Measurements from ENCODE around the gene NR2C2AP.

The NR2C2AP gene

GRCh38 chr19:19230999-19231398 lies 27.8 kb upstream of the NR2C2AP start:
- H2BK5ac ChIP-seq (ENCODE audit: low read depth, low read length, poor library complexity), result no peak overlapping the region
- no peak overlapping the region for H3K4me3 ChIP-seq (ENCODE audit: low read depth, low read length)
- H3K27ac ChIP-seq (ENCODE audit: low read depth, low read length), result no peak overlapping the region
- no peaks in the 10 kb centered on the region for H3K27me3 ChIP-seq (ENCODE audit: insufficient read depth, low read length)
- H3K9me3 ChIP-seq (ENCODE audit: insufficient read depth, low read depth, low read length), result peaks cover 18% of the 10 kb centered on the region
- H3K36me3 ChIP-seq (ENCODE audit: control insufficient read depth in 1 of 2, insufficient read depth in 2 of 2, low read length in 2 of 2), result no peaks in the 10 kb centered on the region
- H2BK12ac ChIP-seq (ENCODE audit: low read length), result no peak overlapping the region
- no peak overlapping the region for H2AFZ ChIP-seq (ENCODE audit: insufficient read depth, low read length, poor library complexity)
- no peak overlapping the region for H4K91ac ChIP-seq (ENCODE audit: low read depth, low read length)
- no peak overlapping the region for H4K8ac ChIP-seq (ENCODE audit: low read depth, low read length)
- H2BK120ac ChIP-seq (ENCODE audit: insufficient read depth, low read length, poor library complexity), result no peak overlapping the region
- no peak overlapping the region for H3K23ac ChIP-seq (ENCODE audit: low read length)
- H3K9ac ChIP-seq (ENCODE audit: low read length), result no peak overlapping the region
- no peaks in the 10 kb centered on the region for H3K79me1 ChIP-seq (ENCODE audit: low read length)
- WGBS (ENCODE audit: extremely low coverage, insufficient coverage, insufficient read length), result no CpG with 5 or more reads among the region's 9 CpGs
- H3K79me2 ChIP-seq (ENCODE audit: control insufficient read depth, insufficient read depth, low read length, poor library complexity), result no peaks in the 10 kb centered on the region
- no peak overlapping the region for H4K12ac ChIP-seq (ENCODE audit: low read depth, low read length)
- H3K4ac ChIP-seq (ENCODE audit: low read depth, low read length), result no peak overlapping the region
- no peaks in the 10 kb centered on the region for H3K4me1 ChIP-seq (ENCODE audit: control insufficient read depth in 1 of 2, insufficient read depth in 2 of 2, low read length in 2 of 2)
- no peak overlapping the region for H3K18ac ChIP-seq (ENCODE audit: low read length)
- H3K4me2 ChIP-seq (ENCODE audit: low read length), result no peak overlapping the region
- H2AK5ac ChIP-seq (ENCODE audit: low read length), result no peak overlapping the region
- DNase-seq, result no peak
- no peak overlapping the region for H3K14ac ChIP-seq (ENCODE audit: low read length)

DNA sequence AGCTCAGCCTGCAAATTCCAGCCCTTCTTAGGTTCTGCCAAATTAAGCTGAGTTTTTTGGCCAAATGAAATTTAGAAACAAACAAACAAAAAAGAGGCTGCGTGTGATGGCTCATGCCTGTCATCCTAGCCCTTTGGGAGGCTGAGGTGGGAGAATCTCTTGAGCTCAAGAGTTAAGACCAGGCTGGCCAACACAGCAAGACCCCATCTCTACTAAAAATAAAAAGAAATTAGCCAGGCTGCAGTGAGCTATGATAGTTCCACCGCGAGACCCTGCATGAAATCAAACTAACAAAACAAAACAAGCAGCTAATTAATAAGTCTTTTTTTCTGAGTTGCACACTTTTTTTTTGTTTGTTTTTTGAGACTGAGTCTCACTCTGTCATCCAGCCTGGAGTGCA lies 26.5 kb upstream of the NR2C2AP start:
- Histone ChIP-seq H3K9ac (ENCODE audit: low read length) (no peak overlapping the region), H4K8ac (ENCODE audit: low read depth, low read length) (no peak overlapping the region), H3K4me1 (ENCODE audit: control insufficient read depth in 1 of 2, insufficient read depth in 2 of 2, low read length in 2 of 2) (peaks cover 3 to 4% of the 10 kb centered on the region in 2 experiments), H2AFZ (ENCODE audit: insufficient read depth, low read length, poor library complexity) (no peak overlapping the region), H3K4me2 (ENCODE audit: low read length) (no peak overlapping the region), H3K27ac (ENCODE audit: low read depth, low read length) (no peak overlapping the region), H3K18ac (ENCODE audit: low read length) (no peak overlapping the region), H3K79me2 (ENCODE audit: control insufficient read depth, insufficient read depth, low read length, poor library complexity) (no peaks in the 10 kb centered on the region), H2BK12ac (ENCODE audit: low read length) (no peak overlapping the region), H4K91ac (ENCODE audit: low read depth, low read length) (no peak overlapping the region), H3K79me1 (ENCODE audit: low read length) (no peaks in the 10 kb centered on the region), H3K9me3 (ENCODE audit: insufficient read depth, low read depth, low read length) (peaks cover 10% of the 10 kb centered on the region), H3K27me3 (ENCODE audit: insufficient read depth, low read length) (peaks cover under 1% of the 10 kb centered on the region), H4K12ac (ENCODE audit: low read depth, low read length) (no peak overlapping the region), H3K23ac (ENCODE audit: low read length) (no peak overlapping the region), H3K4ac (ENCODE audit: low read depth, low read length) (no peak overlapping the region), H3K36me3 (ENCODE audit: control insufficient read depth in 1 of 2, insufficient read depth in 2 of 2, low read length in 2 of 2) (no peaks in the 10 kb centered on the region), H3K4me3 (ENCODE audit: low read depth, low read length) (no peak overlapping the region), H3K14ac (ENCODE audit: low read length) (no peak overlapping the region), H2BK5ac (ENCODE audit: low read depth, low read length, poor library complexity) (no peak overlapping the region), H2BK120ac (ENCODE audit: insufficient read depth, low read length, poor library complexity) (no peak overlapping the region), H2AK5ac (ENCODE audit: low read length) (no peak overlapping the region)
- no peak for DNase-seq
- no CpG with 5 or more reads among the region's 3 CpGs for WGBS (ENCODE audit: extremely low coverage, insufficient coverage, insufficient read length)

DNA sequence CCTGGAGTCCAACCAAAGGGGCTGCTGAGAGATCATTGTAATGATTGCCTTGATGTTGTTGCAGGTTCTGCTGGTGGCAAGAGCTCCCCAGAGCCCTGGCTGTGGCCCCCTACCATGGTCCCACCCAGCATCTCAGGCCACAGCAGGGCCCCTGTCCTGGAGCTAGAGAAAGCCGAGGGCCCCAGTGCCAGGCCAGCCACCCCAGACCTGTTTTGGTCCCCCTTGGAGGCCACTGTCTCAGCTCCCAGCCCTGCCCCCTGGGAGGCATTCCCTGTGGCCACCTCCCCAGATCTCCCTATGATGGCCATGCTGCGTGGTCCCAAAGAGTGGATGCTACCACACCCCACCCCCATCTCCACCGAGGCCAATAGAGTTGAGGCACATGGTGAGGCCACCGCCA lies 24.0 kb upstream of the NR2C2AP start:
- H3K14ac ChIP-seq (ENCODE audit: low read length), result no peak overlapping the region
- no peak overlapping the region for H3K27ac ChIP-seq (ENCODE audit: low read depth, low read length)
- no peak overlapping the region for H4K12ac ChIP-seq (ENCODE audit: low read depth, low read length)

GRCh38 chr19:19226663-19227062 lies 23.4 kb upstream of the NR2C2AP start:
- Histone ChIP-seq H2AK5ac (ENCODE audit: low read length) (no peak overlapping the region), H3K79me2 (ENCODE audit: control insufficient read depth, insufficient read depth, low read length, poor library complexity) (no peaks in the 10 kb centered on the region), H4K91ac (ENCODE audit: low read depth, low read length) (no peak overlapping the region), H2BK5ac (ENCODE audit: low read depth, low read length, poor library complexity) (no peak overlapping the region), H4K12ac (ENCODE audit: low read depth, low read length) (no peak overlapping the region), H3K4me3 (ENCODE audit: low read depth, low read length) (no peak overlapping the region), H3K9ac (ENCODE audit: low read length) (no peak overlapping the region), H3K4me2 (ENCODE audit: low read length) (no peak overlapping the region), H3K9me3 (ENCODE audit: insufficient read depth, low read depth, low read length) (peaks cover 8% of the 10 kb centered on the region), H3K36me3 (ENCODE audit: control insufficient read depth in 1 of 2, insufficient read depth in 2 of 2, low read length in 2 of 2) (no peaks in the 10 kb centered on the region), H4K8ac (ENCODE audit: low read depth, low read length) (no peak overlapping the region), H3K27me3 (ENCODE audit: insufficient read depth, low read length) (peaks cover 10% of the 10 kb centered on the region), H3K4me1 (ENCODE audit: control insufficient read depth in 1 of 2, insufficient read depth in 2 of 2, low read length in 2 of 2) (peaks cover 4% of the 10 kb centered on the region in 2 experiments), H2BK12ac (ENCODE audit: low read length) (no peak overlapping the region), H2BK120ac (ENCODE audit: insufficient read depth, low read length, poor library complexity) (no peak overlapping the region), H3K14ac (ENCODE audit: low read length) (no peak overlapping the region), H3K27ac (ENCODE audit: low read depth, low read length) (no peak overlapping the region), H3K18ac (ENCODE audit: low read length) (no peak overlapping the region), H3K4ac (ENCODE audit: low read depth, low read length) (no peak overlapping the region), H3K79me1 (ENCODE audit: low read length) (no peaks in the 10 kb centered on the region), H2AFZ (ENCODE audit: insufficient read depth, low read length, poor library complexity) (no peak overlapping the region), H3K23ac (ENCODE audit: low read length) (no peak overlapping the region)
- no peak for DNase-seq
- WGBS (ENCODE audit: extremely low coverage, insufficient coverage, insufficient read length), result no CpG with 5 or more reads among the region's 10 CpGs

More for the DNA sequence above, 24.0 kb upstream of the NR2C2AP start:
- no peak overlapping the region for H3K4me2 ChIP-seq (ENCODE audit: low read length)
- DNase-seq, result no peak
- no peak overlapping the region for H3K23ac ChIP-seq (ENCODE audit: low read length)
- H3K9ac ChIP-seq (ENCODE audit: low read length), result no peak overlapping the region
- H3K18ac ChIP-seq (ENCODE audit: low read length), result no peak overlapping the region
- peaks cover 8% of the 10 kb centered on the region for H3K9me3 ChIP-seq (ENCODE audit: insufficient read depth, low read depth, low read length)
- no peak overlapping the region for H2BK120ac ChIP-seq (ENCODE audit: insufficient read depth, low read length, poor library complexity)
- H3K4ac ChIP-seq (ENCODE audit: low read depth, low read length), result no peak overlapping the region
- no CpG with 5 or more reads among the region's 4 CpGs for WGBS (ENCODE audit: extremely low coverage, insufficient coverage, insufficient read length)
- H2AK5ac ChIP-seq (ENCODE audit: low read length), result no peak overlapping the region
- no peak overlapping the region for H4K8ac ChIP-seq (ENCODE audit: low read depth, low read length)
- H3K36me3 ChIP-seq (ENCODE audit: control insufficient read depth in 1 of 2, insufficient read depth in 2 of 2, low read length in 2 of 2), result no peaks in the 10 kb centered on the region
- no peak overlapping the region for H4K91ac ChIP-seq (ENCODE audit: low read depth, low read length)
- no peak overlapping the region for H2BK5ac ChIP-seq (ENCODE audit: low read depth, low read length, poor library complexity)
- H3K27me3 ChIP-seq (ENCODE audit: insufficient read depth, low read length), result peaks cover 10% of the 10 kb centered on the region
- H2AFZ ChIP-seq (ENCODE audit: insufficient read depth, low read length, poor library complexity), result no peak overlapping the region
- H3K79me2 ChIP-seq (ENCODE audit: control insufficient read depth, insufficient read depth, low read length, poor library complexity), result no peaks in the 10 kb centered on the region
- peaks cover 4% of the 10 kb centered on the region in 2 experiments for H3K4me1 ChIP-seq (ENCODE audit: control insufficient read depth in 1 of 2, insufficient read depth in 2 of 2, low read length in 2 of 2)
- no peak overlapping the region for H2BK12ac ChIP-seq (ENCODE audit: low read length)
- H3K4me3 ChIP-seq (ENCODE audit: low read depth, low read length), result no peak overlapping the region
- H3K79me1 ChIP-seq (ENCODE audit: low read length), result no peaks in the 10 kb centered on the region

All from trophoblast cell (in vitro differentiated cells and primary cell).